Cardiac fibroblast (primary cell): Measurements from ENCODE around the gene FAM90A26.
"Not testable (repeated sequence)": the region's sequence is repeated elsewhere in the genome, so short reads cannot be mapped to it uniquely, and the experiment has no call there.

Experiments used
- DNase-seq, 2 donors: peaks; one replicate each; pipeline versions ENCODE4 v3.0.0 to v3.0.0-alpha.2; 2010; ENCODE audit warnings: low read depth in 2 of 2
- H3K4me3 ChIP-seq, 2 donors: replicated peaks in 1 of 2; 1 replicate in 1 of 2; 2 replicates in 1 of 2; pipeline ENCODE4 v1.5.1; 2011; ENCODE audit warnings: low read depth in 2 of 2, low read length in 2 of 2, mild to moderate bottlenecking in 2 of 2, moderate library complexity in 1 of 2
- TF ChIP-seq, protein P1 (sequence below): IDR thresholded peaks from one replicate; pipeline ENCODE4 v1.5.1; 2011; ENCODE audit warnings: low read depth, mild to moderate bottlenecking, low read length, inconsistent platforms

FAM90A26 gene

GRCh38 chr4:9146967-9147366 is 23.2 kb upstream of the FAM90A26 start:
- TF ChIP-seq, protein P1, sequence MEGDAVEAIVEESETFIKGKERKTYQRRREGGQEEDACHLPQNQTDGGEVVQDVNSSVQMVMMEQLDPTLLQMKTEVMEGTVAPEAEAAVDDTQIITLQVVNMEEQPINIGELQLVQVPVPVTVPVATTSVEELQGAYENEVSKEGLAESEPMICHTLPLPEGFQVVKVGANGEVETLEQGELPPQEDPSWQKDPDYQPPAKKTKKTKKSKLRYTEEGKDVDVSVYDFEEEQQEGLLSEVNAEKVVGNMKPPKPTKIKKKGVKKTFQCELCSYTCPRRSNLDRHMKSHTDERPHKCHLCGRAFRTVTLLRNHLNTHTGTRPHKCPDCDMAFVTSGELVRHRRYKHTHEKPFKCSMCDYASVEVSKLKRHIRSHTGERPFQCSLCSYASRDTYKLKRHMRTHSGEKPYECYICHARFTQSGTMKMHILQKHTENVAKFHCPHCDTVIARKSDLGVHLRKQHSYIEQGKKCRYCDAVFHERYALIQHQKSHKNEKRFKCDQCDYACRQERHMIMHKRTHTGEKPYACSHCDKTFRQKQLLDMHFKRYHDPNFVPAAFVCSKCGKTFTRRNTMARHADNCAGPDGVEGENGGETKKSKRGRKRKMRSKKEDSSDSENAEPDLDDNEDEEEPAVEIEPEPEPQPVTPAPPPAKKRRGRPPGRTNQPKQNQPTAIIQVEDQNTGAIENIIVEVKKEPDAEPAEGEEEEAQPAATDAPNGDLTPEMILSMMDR, result no peak
- no peak overlapping the region for H3K4me3 ChIP-seq
- DNase-seq, result no peak

DNA sequence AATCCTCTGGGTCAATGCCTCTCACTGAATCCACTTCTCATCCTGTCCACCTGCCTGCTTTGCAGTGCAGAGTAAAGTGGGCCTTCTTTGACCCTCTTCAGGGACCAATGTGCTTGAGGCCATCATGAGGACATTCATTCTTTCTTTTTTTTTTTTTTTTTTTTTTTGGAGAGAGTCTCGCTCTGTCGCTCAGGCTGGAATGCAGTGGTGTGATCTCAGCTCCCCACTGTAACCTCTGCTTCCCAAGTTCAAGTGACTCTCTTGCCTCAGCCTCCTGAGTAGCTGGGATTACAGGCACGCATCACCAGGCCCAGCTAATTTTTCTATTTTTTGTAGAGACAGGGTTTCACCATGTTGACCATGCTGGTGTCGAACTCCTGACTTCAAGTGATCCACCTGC is 22.8 kb upstream of the FAM90A26 start:
- not testable (repeated sequence) for DNase-seq, H3K4me3 ChIP-seq

GRCh38 chr4:9148611-9149409 is 21.4 kb upstream of the FAM90A26 start:
- not testable (repeated sequence) for H3K4me3 ChIP-seq
- DNase-seq, result peak; percentile 20 to 22

- peak overlapping the region; percentile 59 to 61 for H3K4me3 ChIP-seq
- not testable (repeated sequence) for DNase-seq
These were observed 18.4 kb upstream of the FAM90A26 start for GRCh38 chr4:9151809-9152179.

DNA sequence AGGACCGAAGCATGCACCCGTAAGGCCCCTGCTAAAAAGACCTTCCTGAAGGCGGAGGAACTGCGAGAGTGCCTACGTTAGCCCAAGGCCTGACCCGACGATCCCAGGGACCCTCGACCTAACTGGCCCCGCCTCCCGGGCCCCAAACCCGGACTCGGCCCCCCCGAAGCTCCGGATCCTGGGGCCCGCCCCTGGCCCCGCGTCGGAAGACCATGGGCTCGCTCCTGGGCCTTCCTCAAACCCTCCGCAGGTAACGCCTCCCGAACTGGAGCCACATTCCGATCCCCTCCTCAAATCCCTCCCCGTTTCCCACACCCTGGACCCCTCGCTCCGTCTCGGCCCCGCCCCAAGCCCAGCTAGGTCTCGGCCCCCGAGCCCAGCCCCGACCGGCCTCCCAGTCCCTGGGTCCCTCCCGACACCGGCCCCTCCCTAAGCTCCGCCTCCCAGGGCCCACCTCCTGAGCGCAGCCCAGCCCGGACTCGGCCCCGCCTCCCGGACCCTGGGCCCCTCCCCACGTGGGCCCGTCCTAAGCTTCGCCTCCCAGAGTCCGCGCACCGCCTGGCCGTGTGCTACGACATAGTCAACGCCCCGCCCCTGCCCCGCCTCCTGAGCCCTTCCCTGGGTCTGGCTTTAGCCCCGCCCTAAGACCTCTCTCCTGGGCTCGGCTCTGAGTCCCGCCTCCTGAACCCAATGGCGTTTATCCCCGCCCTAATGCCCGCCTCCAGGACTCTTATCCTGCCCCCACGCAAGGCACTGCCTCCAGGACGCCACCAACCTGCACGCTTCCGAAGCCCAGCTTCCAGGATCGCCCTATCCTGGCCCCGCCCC is 17.8 kb upstream of the FAM90A26 start:
- peak; percentile 91 to 98 for DNase-seq
- peak overlapping the region; percentile 59 to 61 for H3K4me3 ChIP-seq

GRCh38 chr4:9153008-9153570 is 17.1 kb upstream of the FAM90A26 start:
- peak; percentile 98 to 100 for DNase-seq
- peak overlapping the region; percentile 46 to 64 for H3K4me3 ChIP-seq

DNA sequence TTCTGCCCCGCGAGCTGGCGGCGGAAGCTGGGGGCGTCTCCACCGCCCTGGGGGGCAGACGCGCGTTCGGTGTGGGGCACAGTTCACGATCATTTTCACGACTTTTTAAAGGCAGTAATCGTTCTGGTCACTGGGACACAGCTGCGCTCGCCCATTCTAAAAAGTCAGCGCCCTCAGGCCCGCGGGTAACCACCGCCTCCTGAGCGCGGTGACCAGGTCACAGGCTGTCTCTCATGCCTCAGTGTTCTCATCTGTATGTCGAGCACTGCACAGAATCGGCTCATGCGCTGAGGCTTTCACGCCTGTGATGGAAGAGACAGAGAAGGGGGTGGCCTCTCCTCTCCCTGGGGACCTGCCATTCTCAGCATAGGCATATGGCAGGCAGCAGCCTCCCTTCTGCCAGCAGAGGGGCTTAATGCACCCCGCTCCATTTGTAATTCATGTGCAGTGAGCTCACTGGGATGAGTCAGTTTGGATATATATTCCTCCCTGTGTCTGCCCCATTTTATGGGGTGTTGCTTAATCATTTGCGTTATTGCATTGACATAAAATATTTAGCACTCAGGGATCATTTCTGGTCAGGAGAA is 16.5 kb upstream of the FAM90A26 start:
- peak; percentile 42 to 59 for DNase-seq
- H3K4me3 ChIP-seq, result peak overlapping the region; percentile 46 to 64

DNA sequence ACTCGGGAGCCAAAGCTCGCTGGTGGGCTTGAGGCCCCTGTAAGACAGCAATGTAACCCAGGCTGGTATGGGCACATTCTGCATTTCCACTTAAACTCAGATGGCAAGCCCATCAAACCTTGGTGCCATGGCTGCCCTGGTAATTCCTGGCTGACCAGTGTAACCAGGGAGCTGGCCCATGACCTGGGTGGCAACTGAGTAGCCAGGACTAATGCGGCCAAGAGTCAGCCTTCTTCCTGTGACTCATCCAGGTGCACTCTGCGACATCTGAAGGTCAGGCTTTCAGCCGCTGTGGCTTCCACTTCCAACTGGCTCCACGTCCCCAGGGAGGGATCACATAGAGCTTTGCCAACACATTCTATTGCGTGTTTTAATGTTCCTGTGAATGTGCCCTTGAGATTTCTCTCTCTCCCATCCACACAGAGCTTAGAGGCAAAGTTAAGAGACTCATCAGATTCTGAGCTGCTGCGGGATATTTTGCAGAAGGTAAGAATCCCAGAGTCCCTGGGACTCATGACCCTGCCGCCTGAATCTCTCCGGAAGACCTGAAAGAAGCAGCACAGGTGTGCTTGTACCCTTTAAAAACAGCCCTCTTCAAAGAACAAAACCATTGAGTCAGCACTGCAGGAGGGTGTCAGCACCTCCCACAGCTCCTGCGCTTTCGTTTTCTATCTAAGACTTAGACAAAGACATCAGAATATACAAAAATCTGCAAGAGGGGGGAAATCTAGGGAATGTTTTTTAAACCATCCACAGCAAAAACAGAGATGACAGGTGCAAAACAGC is 14.9 kb upstream of the FAM90A26 start:
- H3K4me3 ChIP-seq, DNase-seq: not testable (repeated sequence)

- DNase-seq, result peak in 1 of 2 donors; percentile 37
- H3K4me3 ChIP-seq, result not testable (repeated sequence)
These were observed 11.8 kb upstream of the FAM90A26 start for GRCh38 chr4:9158392-9158791.

GRCh38 chr4:9160046-9160445 is 10.2 kb upstream of the FAM90A26 start:
- H3K4me3 ChIP-seq, result not testable (repeated sequence)
- DNase-seq, result peak in 1 of 2 donors; percentile 0

- DNase-seq, result peak in 1 of 2 donors; percentile 14
These were observed 4.2 kb upstream of the FAM90A26 start for GRCh38 chr4:9165990-9166389.

GRCh38 chr4:9210357-9210756 is 40.1 kb downstream of the FAM90A26 start, which contains the start of gene USP17L10:
USP17L10 (plus strand) TSS chr4:9210657; CDS start chr4:9210657, 0 bp downstream.
- H3K4me3 ChIP-seq, DNase-seq: not testable (repeated sequence)

More at GRCh38 chr4:9165990-9166389, 4.2 kb upstream of the FAM90A26 start:
- not testable (repeated sequence) for H3K4me3 ChIP-seq

DNA sequence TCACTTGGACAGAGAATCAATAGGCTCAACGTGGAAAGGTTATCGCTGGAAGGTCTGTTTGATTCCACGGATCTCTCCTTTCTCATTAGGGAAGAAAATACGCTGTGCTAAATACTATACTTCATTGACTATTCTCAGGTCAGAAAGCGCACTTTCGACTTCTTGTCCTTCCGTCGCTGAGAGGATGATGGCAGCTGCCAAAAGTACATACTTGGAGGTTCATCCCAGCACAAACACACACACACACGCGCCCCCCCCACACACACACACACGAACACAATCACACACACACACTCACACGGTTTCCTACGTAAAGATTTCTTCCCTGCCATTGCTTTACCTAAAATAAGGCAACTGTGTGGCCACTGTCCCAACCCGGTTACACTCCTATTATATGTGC is 44.5 kb downstream of the FAM90A26 start:
- DNase-seq, H3K4me3 ChIP-seq: not testable (repeated sequence)

GRCh38 chr4:9215105-9215504 is 44.9 kb downstream of the FAM90A26 start, which contains the start of gene USP17L11:
USP17L11 (plus strand) TSS chr4:9215405; CDS start chr4:9215405, 0 bp downstream.
- not testable (repeated sequence) for H3K4me3 ChIP-seq, DNase-seq

DNA sequence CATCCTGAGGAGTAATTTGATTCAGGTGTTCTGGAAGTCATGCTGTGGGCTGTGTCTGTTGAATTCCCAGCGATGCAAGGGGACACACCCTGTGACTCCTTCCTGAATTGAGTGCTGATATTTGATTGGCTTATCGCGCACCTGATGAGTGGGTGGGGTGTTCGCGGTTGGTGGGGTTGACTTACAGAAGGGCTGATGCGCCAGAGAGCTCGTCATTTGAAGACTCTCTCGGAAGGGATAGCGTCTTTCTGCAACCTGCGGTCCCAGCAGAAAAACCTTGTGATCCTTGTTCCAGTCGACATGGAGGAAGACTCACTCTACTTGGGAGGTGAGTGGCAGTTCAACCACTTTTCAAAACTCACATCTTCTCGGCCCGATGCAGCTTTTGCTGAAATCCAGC is 49.6 kb downstream of the FAM90A26 start, which contains the start of gene USP17L12:
Gene USP17L12, plus strand, starts transcription at position 301 of the 400 bp plus-strand sequence. Its CDS starts 0 bp downstream, at position 301.
- H3K4me3 ChIP-seq, DNase-seq: not testable (repeated sequence)

- DNase-seq, H3K4me3 ChIP-seq: not testable (repeated sequence)
These were observed 54.4 kb downstream of the FAM90A26 start, which contains the start of gene USP17L13 for GRCh38 chr4:9224596-9224995. USP17L13 (plus strand) TSS chr4:9224896; CDS start chr4:9224896, 0 bp downstream.
